NOMO-1 treated with dmso at 0.1 percent for 144 hours (cell line): ENCODE measurements around the gene PTP4A1.
"Not testable (repeated sequence)": the region's sequence is repeated elsewhere in the genome, so short reads cannot be mapped to it uniquely, and the experiment has no call there.

ENCODE experiments used
- DNase-seq: peaks from one replicate; lab custom pipeline; 2025; ENCODE audit not compliant: unreplicated experiment; lab: John Stamatoyannopoulos, UW

PTP4A1 gene

DNA sequence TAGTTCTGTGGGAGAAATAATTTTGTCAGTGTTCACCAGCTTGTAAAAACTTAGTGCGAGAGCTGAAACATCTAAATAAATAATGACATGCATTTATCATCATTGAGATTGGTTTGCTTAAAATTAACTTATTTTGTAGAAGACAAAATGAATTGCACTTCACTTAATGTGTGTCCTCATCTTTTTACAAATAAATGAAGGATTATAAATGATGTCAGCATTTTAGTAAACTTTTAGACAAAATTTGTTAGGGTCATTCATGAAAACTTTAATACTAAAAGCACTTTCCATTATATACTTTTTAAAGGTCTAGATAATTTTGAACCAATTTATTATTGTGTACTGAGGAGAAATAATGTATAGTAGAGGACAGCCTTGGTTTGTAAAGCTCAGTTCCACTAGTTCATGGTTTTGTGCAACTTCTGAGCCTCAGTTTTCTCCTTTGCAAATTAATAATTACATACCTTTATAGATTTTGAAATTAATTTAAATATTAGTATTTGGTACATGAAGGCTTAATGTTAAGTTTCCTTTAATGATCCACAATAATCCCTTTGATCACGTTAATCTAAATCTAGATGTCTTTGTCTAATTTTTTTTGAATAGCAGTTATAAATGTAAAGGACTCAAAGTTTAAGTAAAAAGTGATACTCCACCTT lies 9.2 kb downstream of the PTP4A1 start:
- DNase-seq, result no peak

DNA sequence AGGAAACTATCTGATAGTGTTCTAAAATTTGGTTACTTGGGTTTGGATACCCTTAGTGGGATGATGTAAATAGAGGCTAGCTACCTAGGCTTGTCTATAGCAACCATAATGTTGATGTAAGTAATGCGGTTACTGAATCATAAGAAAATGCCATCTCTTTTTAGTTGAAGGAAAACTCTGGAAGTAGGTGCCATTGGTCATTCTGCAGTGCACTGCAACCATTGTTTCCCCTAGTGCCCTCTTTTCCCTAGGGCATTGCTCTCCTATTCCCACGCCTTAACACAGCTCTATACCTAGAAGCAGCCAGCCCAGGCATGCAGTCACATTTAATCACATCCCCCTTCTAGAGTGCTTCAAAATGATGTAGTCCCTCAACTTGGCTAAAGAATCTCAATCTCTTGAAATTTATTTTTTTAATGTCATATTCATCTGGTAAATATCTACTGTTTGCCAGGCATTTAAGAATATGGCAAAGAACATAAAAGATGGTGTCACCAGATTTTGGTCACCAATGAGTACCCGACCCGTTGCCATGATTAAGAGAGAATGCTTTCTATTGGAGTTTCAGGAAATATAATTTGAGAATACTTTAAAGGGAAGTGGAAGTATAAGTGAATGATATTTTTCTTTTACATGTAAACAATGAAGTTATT lies 10.4 kb downstream of the PTP4A1 start:
- DNase-seq, result no peak

GRCh38 chr6:63584125-63584514 lies 11.8 kb downstream of the PTP4A1 start:
- DNase-seq, result no peak

- no peak for DNase-seq
Measured at GRCh38 chr6:63584566-63584965, 12.3 kb downstream of the PTP4A1 start.

DNA sequence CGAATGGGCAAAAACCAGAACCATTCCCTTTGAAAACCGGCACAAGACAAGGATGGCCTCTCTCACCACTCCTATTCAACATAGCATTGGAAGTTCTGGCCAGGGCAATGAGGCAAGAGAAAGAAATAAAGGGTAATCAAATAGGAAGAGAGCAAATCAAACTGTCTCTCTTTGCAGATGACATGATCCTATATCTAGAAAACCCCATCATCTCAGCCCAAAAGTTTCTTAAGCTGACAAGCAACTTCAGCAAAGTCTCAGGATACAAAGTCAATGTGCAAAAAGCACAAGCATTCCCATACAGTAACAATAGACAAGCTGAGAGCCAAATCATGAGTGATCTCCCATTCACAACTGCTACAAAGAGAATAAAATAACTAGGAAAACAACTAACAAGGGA lies 13.4 kb downstream of the PTP4A1 start:
- DNase-seq, result not testable (repeated sequence)

GRCh38 chr6:63589952-63590411 lies 17.7 kb downstream of the PTP4A1 start:
- DNase-seq, result no peak

DNA sequence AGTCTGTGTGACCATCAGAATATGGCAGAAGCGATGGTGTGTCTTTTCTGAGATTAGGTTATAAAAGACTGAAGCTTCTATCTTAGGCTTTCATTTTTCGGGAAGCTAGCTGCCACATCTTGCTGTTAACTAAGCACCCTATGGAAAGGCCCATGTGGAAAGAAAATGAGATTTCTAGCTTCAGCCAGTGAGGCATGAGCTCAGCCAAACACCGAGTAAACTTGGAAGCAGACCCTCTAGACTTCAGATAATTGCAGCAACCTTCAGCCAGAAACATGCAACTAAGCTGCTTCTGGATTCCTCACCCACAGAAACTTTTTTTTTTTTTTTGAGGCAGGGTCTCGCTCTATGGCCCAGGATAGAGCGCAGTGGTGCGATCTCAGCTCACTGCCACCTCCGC lies 20.6 kb downstream of the PTP4A1 start:
- DNase-seq, result no peak

DNA sequence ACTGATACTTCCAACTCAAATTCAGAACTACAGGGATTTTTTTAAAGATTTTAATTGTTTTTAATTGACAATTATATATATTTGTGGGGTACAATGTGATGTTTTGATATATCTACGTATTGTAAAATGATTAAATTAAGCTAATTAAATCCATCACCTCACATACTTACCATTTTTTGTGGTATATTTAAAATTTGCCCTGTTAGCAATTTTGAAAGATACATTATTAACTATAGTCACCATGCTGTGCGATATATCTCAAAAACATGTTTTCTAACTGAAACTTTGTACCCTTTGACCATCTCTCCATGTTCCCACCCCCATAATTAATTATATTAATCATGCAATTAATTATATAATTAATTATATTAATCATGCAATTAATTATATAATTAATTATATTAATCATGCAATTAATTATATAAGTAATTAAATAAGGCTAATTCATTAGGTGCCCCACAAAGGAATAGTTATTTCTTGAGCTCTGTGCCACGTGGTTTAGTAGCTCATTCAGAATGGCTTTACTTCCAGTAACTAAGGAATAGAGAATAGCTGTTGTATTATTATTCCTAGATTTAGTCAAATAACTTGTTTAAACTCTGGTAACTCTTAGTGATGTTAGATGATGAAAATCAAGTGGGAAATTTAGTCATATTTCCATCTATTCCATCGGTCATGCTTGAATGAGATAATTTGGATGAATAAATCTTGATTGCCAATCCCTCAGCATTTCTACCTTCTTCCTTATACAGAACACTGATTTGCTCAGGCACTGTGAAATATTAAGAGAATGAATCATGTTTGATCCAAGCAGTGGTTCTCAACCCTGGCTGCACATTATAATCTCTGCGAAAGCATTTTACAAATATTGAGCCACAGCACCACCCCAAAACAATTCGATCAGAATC lies 25.1 kb downstream of the PTP4A1 start:
- DNase-seq, result no peak

- DNase-seq, result peak; percentile 42
Measured at GRCh38 chr6:63598049-63599036, 26.1 kb downstream of the PTP4A1 start.

DNA sequence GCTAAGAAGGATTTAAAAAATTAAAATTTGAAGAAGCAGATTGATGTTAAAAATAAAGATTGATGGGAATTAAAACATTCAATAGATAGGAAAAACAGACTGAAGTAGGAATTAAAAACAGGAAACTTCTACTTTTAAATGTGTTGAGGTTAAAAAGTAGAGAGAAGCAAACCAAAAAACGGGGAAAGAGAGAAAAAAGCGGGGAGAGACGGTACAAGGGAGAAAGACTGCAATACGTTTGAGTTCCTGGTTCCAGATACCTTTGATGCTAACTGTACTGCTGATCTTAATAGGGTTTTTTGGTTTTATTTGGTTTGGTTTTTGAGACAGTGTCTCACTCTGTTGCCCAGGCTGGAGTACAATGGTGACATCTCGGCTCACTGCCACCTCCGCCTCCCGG lies 27.0 kb downstream of the PTP4A1 start:
- DNase-seq, result no peak

- peak; percentile 8 for DNase-seq
Measured at GRCh38 chr6:63600136-63600535, 27.9 kb downstream of the PTP4A1 start.

DNA sequence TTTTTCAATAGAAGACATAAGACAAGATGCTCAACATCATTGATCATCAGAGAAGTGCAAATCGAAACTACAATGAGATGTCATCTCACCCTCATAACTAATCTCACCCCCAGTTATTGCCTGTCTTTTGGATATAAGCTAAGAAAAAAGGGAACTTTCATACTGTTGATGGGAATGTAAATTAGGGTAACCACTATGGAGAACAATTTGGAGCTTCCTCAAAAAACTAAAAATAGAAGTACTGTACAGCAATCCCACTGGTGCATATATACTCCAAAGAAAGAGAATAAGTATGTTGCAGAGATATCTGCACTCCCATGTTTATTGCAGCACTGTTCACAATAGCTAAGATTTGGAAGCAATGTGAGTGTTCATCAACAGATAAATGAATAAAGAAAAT lies 37.0 kb downstream of the PTP4A1 start:
- no peak for DNase-seq

DNA sequence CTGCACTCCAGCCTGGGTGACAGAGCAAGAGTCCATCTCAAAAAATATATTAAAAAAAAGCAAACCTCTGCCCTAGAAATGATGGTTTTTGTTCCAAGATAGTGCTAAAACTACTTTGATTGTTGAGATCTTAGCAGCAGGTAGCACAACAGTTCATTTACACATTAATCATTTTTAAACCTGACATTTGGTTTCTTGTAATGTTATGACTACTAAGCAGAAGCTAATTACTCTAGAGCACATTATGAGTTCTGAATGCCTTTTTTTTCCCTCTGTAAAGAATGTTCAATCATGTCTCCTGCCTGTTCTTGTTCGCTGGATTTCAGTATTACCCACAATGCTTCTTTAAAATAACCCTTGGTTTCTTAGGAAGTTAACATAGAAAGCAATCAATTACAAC lies 38.7 kb downstream of the PTP4A1 start:
- DNase-seq, result no peak

DNA sequence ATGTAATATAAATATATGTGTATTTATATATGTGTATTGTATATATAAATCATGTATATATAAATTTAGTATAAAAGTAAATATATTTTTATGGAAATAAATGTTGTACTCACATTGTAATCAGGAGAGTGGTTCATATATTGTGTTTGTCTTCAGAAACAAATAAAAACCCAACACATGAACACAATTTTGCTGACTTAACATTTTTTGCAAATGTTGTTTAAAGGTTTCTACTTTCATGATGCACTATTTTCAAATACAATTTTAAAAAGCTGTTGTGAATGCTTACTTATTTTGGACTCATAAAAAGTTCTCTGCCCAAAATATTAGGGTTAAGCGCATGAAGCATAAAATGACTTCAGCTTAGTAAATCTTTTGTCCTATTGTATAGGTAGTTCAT lies 39.3 kb downstream of the PTP4A1 start:
- no peak for DNase-seq

DNA sequence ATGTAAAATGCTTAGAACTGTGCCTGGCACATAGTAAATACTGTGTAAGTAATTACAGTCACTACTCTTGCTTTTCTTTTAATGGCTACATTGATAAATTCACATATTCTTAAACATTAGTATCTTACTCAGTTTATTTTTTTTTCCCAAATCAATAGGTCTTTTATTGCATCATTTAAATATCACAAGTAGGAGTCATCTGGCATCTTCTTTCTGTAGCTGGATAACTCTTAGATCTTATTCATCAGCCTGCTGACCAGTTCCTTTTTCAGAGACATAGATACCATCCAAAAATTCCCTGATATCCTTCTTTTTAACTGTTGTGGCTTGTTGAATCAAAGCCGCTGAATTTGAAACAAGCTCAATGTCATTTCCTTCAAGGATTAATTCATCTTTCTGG lies 43.3 kb downstream of the PTP4A1 start:
- no peak for DNase-seq
